Measurements from ENCODE around the gene NME3.

DNA sequence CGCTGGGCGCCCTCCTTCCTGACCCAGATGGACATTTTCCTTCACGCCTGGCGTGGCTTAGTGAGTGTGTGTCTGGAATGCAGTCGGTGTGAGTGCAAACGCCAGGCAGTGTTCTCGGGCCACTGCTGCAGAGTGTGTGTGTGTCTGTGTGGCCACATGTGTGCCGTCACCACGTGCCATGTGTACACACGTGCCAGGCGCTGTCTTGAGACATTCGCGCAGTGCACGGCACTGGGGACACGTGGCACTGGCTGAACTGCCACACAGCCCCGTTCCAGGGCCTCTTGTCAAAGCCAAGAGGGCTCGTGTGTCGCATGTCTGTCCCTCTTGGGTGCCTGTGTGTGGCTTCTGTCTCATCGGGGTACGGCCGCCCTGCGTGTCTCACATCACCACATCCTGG is 36.5 kb downstream of the NME3 start:
- TF ChIP-seq MAX (CRISPR knock-in tag; IDR thresholded peaks at IDR 0.05): no peak
- no peak for TF ChIP-seq TEAD4 (CRISPR knock-in tag; IDR thresholded peaks at IDR 0.05)
- TF ChIP-seq, protein P1, sequence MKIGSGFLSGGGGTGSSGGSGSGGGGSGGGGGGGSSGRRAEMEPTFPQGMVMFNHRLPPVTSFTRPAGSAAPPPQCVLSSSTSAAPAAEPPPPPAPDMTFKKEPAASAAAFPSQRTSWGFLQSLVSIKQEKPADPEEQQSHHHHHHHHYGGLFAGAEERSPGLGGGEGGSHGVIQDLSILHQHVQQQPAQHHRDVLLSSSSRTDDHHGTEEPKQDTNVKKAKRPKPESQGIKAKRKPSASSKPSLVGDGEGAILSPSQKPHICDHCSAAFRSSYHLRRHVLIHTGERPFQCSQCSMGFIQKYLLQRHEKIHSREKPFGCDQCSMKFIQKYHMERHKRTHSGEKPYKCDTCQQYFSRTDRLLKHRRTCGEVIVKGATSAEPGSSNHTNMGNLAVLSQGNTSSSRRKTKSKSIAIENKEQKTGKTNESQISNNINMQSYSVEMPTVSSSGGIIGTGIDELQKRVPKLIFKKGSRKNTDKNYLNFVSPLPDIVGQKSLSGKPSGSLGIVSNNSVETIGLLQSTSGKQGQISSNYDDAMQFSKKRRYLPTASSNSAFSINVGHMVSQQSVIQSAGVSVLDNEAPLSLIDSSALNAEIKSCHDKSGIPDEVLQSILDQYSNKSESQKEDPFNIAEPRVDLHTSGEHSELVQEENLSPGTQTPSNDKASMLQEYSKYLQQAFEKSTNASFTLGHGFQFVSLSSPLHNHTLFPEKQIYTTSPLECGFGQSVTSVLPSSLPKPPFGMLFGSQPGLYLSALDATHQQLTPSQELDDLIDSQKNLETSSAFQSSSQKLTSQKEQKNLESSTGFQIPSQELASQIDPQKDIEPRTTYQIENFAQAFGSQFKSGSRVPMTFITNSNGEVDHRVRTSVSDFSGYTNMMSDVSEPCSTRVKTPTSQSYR (CRISPR knock-in tag; IDR thresholded peaks at IDR 0.05): no peak
- TF ChIP-seq, protein P2, sequence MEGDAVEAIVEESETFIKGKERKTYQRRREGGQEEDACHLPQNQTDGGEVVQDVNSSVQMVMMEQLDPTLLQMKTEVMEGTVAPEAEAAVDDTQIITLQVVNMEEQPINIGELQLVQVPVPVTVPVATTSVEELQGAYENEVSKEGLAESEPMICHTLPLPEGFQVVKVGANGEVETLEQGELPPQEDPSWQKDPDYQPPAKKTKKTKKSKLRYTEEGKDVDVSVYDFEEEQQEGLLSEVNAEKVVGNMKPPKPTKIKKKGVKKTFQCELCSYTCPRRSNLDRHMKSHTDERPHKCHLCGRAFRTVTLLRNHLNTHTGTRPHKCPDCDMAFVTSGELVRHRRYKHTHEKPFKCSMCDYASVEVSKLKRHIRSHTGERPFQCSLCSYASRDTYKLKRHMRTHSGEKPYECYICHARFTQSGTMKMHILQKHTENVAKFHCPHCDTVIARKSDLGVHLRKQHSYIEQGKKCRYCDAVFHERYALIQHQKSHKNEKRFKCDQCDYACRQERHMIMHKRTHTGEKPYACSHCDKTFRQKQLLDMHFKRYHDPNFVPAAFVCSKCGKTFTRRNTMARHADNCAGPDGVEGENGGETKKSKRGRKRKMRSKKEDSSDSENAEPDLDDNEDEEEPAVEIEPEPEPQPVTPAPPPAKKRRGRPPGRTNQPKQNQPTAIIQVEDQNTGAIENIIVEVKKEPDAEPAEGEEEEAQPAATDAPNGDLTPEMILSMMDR (IDR thresholded peaks at IDR 0.05): no peak
- TF ChIP-seq E2F5 (CRISPR knock-in tag; IDR thresholded peaks at IDR 0.05): no peak
- no peak for TF ChIP-seq CREB1 (CRISPR knock-in tag; IDR thresholded peaks at IDR 0.05)
- TF ChIP-seq ETV6 (CRISPR knock-in tag; IDR thresholded peaks at IDR 0.05): no peak
- TF ChIP-seq, protein P3, sequence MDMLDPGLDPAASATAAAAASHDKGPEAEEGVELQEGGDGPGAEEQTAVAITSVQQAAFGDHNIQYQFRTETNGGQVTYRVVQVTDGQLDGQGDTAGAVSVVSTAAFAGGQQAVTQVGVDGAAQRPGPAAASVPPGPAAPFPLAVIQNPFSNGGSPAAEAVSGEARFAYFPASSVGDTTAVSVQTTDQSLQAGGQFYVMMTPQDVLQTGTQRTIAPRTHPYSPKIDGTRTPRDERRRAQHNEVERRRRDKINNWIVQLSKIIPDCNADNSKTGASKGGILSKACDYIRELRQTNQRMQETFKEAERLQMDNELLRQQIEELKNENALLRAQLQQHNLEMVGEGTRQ (CRISPR knock-in tag; IDR thresholded peaks at IDR 0.05): no peak
